HEK293 (cell line): ENCODE data around the gene TAOK3.

Experiments
- CTCF ChIA-PET: fragments of 350-600 bp; formaldehyde crosslinking; extraction: SDS; loops from one replicate; lab custom pipeline; 2021; ENCODE audit warnings: antibody characterized with exemption; lab: Yijun Ruan, JAX
- POLR2A ChIA-PET: fragments of 300-600 bp; formaldehyde crosslinking; extraction: SDS; loops from one replicate; lab custom pipeline; 2020; ENCODE audit warnings: antibody characterized with exemption, inconsistent platforms; lab: Yijun Ruan, JAX
- H3K27ac ChIP-seq: fragments of 200-500 bp; sonication (Bioruptor generic); 2 replicates; pipeline ENCODE4 v1.5.1; 2014; ENCODE audit warnings: low read depth, low read length, control low read depth, inconsistent platforms; ENCODE audit errors: extremely low read depth
- H3K36me3 ChIP-seq, 2 experiments: fragments of 200-500 bp in 1 of 2; sonication (Bioruptor generic) in 1 of 2; 1 replicate in 1 of 2; 2 replicates in 1 of 2; pipeline ENCODE4 v1.5.1; 2014 to 2017; ENCODE audit warnings: inconsistent platforms in 2 of 2, low read length in 2 of 2; ENCODE audit not compliant: control insufficient read depth in 2 of 2, insufficient read depth in 1 of 2
- H3K4me1 ChIP-seq: fragments of 200-500 bp; sonication (Bioruptor generic); 2 replicates; pipeline ENCODE4 v1.5.1; 2014; ENCODE audit warnings: mild to moderate bottlenecking, low read length, inconsistent platforms; ENCODE audit not compliant: control insufficient read depth, insufficient read depth
- H3K4me3 ChIP-seq: 2 replicates; pipeline ENCODE4 v1.5.1; 2011; ENCODE audit warnings: low read depth, mild to moderate bottlenecking, control low read depth, low read length, moderate library complexity
- H3K9me3 ChIP-seq: fragments of 200-500 bp; sonication (Bioruptor generic); 2 replicates; pipeline ENCODE4 v1.5.1; 2014; ENCODE audit warnings: low read depth, low read length, inconsistent platforms; ENCODE audit not compliant: control insufficient read depth, insufficient read depth
- EGR2 ChIP-seq: fragments of 450-650 bp; formaldehyde crosslinking; IDR thresholded peaks from 2 replicates; pipeline ENCODE4 v1.5.1; 2016; ENCODE audit warnings: low read depth, missing biosample characterization, missing genetic modification characterization
- HOXC10 ChIP-seq: sonication (generic); formaldehyde crosslinking; IDR thresholded peaks from 2 replicates; pipeline ENCODE4 v1.8.1; 2023; ENCODE audit warnings: mild to moderate bottlenecking, missing genetic modification reagents
- KLF10 ChIP-seq: fragments of 450-650 bp; IDR thresholded peaks from 2 replicates; pipeline ENCODE4 v1.5.1; 2018; ENCODE audit warnings: missing biosample characterization, mild to moderate bottlenecking, missing genetic modification characterization
- ZFHX2 ChIP-seq: fragments of 450-650 bp; formaldehyde crosslinking; conservative IDR thresholded peaks from 2 replicates; pipeline ENCODE4 v1.5.1; 2016; ENCODE audit warnings: missing biosample characterization, missing genetic modification characterization
- ZNF23 ChIP-seq: fragments of 450-650 bp; formaldehyde crosslinking; IDR thresholded peaks from 2 replicates; pipeline ENCODE4 v1.5.1; 2016; ENCODE audit warnings: missing biosample characterization, missing genetic modification characterization, borderline replicate concordance
- ZNF501 ChIP-seq: fragments of 450-650 bp; formaldehyde crosslinking; IDR thresholded peaks from 2 replicates; pipeline ENCODE4 v1.5.1; 2016; ENCODE audit warnings: missing biosample characterization, missing genetic modification characterization
- ZNF549 ChIP-seq: fragments of 450-650 bp; IDR thresholded peaks from 2 replicates; pipeline ENCODE4 v1.5.1; 2018; ENCODE audit warnings: missing biosample characterization, missing genetic modification characterization, mild to moderate bottlenecking, inconsistent platforms, moderate library complexity
- ZNF654 ChIP-seq: fragments of 450-650 bp; formaldehyde crosslinking; IDR thresholded peaks from 2 replicates; pipeline ENCODE4 v1.5.1; 2016; ENCODE audit warnings: low read depth, missing biosample characterization, missing genetic modification characterization
- ZNF791 ChIP-seq: fragments of 450-650 bp; formaldehyde crosslinking; IDR thresholded peaks from 2 replicates; pipeline ENCODE4 v1.5.1; 2016; ENCODE audit warnings: missing biosample characterization, missing genetic modification characterization
- ZNF792 ChIP-seq: fragments of 450-650 bp; formaldehyde crosslinking; IDR thresholded peaks from 2 replicates; pipeline ENCODE4 v1.5.1; 2016; ENCODE audit warnings: missing biosample characterization, missing genetic modification characterization
- ZNF830 ChIP-seq: fragments of 450-650 bp; IDR thresholded peaks from 2 replicates; pipeline ENCODE4 v1.5.0; 2018; ENCODE audit warnings: missing biosample characterization, missing genetic modification characterization, low read depth, mild to moderate bottlenecking, moderate library complexity
- TF ChIP-seq, protein P1 (sequence below): fragments of 450-650 bp; formaldehyde crosslinking; IDR thresholded peaks from 2 replicates; pipeline ENCODE4 v1.5.1; 2016; ENCODE audit warnings: missing biosample characterization, missing genetic modification characterization, borderline replicate concordance
- TF ChIP-seq, protein P2 (sequence below): fragments of 450-650 bp; formaldehyde crosslinking; IDR thresholded peaks from 2 replicates; pipeline ENCODE4 v1.5.1; 2016; ENCODE audit warnings: missing biosample characterization, missing genetic modification characterization
- TF ChIP-seq, protein P3 (sequence below): fragments of 450-650 bp; formaldehyde crosslinking; IDR thresholded peaks from 2 replicates; pipeline ENCODE4 v1.5.1; 2016; ENCODE audit warnings: missing biosample characterization, missing genetic modification characterization
- TF ChIP-seq, protein P4 (sequence below): fragments of 450-650 bp; formaldehyde crosslinking; IDR thresholded peaks from 2 replicates; pipeline ENCODE4 v1.5.1; 2017; ENCODE audit warnings: missing biosample characterization, mild to moderate bottlenecking, missing genetic modification characterization, moderate library complexity

The TAOK3 gene

DNA sequence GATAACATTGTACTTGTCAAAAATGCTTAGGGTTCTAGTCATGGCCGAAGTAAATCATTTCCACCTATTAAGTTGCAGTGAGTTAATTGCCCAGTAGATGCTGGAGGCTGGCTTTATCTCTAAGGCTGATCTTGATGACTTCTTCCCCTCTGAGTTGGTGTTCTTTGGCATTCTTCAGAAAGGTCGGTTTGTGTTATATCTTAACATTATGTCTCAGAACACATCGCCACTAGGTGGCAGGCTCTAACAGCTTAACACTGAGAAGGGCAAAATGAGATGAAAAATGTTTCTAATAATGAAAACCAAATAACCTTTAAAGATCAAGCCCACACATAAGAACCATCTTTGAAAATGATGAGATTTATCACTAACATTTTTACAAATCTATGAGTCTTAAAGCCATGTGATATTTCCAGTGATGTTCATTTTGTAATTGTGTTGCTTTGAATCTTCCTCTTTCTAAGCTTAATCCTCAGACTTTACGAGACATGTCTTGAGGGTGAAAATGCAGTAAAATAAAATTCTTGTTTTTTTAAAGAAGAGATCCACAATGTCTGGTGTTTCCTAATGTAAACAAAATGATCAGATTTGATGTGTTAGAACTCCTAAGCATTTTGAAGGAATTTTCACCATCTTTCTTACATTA lies 32.3 kb upstream of the TAOK3 start:
- CTCF ChIA-PET, result interaction anchor here (0.6 to 1.8 kb wide), 15 partner anchors 9 to 1142 kb away, joined by 3 to 8 read pairs (median 4); no protein-coding TSS in a partner anchor
- Histone ChIP-seq H3K4me3 (no peak overlapping the region), H3K9me3 (no peaks in the 10 kb centered on the region), H3K4me1 (no peaks in the 10 kb centered on the region), H3K27ac (no peak overlapping the region), H3K36me3 (peaks cover 32 to 78% of the 10 kb centered on the region in 2 experiments)
- no peak for TF ChIP-seq ZNF23 (tag by site-specific recombination)
- no peak for TF ChIP-seq HOXC10 (CRISPR knock-in tag)
- no peak for TF ChIP-seq ZNF792 (tag by site-specific recombination)
- TF ChIP-seq, protein P1, sequence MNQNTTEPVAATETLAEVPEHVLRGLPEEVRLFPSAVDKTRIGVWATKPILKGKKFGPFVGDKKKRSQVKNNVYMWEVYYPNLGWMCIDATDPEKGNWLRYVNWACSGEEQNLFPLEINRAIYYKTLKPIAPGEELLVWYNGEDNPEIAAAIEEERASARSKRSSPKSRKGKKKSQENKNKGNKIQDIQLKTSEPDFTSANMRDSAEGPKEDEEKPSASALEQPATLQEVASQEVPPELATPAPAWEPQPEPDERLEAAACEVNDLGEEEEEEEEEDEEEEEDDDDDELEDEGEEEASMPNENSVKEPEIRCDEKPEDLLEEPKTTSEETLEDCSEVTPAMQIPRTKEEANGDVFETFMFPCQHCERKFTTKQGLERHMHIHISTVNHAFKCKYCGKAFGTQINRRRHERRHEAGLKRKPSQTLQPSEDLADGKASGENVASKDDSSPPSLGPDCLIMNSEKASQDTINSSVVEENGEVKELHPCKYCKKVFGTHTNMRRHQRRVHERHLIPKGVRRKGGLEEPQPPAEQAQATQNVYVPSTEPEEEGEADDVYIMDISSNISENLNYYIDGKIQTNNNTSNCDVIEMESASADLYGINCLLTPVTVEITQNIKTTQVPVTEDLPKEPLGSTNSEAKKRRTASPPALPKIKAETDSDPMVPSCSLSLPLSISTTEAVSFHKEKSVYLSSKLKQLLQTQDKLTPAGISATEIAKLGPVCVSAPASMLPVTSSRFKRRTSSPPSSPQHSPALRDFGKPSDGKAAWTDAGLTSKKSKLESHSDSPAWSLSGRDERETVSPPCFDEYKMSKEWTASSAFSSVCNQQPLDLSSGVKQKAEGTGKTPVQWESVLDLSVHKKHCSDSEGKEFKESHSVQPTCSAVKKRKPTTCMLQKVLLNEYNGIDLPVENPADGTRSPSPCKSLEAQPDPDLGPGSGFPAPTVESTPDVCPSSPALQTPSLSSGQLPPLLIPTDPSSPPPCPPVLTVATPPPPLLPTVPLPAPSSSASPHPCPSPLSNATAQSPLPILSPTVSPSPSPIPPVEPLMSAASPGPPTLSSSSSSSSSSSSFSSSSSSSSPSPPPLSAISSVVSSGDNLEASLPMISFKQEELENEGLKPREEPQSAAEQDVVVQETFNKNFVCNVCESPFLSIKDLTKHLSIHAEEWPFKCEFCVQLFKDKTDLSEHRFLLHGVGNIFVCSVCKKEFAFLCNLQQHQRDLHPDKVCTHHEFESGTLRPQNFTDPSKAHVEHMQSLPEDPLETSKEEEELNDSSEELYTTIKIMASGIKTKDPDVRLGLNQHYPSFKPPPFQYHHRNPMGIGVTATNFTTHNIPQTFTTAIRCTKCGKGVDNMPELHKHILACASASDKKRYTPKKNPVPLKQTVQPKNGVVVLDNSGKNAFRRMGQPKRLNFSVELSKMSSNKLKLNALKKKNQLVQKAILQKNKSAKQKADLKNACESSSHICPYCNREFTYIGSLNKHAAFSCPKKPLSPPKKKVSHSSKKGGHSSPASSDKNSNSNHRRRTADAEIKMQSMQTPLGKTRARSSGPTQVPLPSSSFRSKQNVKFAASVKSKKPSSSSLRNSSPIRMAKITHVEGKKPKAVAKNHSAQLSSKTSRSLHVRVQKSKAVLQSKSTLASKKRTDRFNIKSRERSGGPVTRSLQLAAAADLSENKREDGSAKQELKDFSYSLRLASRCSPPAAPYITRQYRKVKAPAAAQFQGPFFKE (tag by site-specific recombination), result no peak
- TF ChIP-seq ZFHX2 (tag by site-specific recombination), result no peak
- peak; percentile 79 for TF ChIP-seq ZNF654 (tag by site-specific recombination)
- no peak for TF ChIP-seq ZNF830 (tag by site-specific recombination)
- TF ChIP-seq, protein P2, sequence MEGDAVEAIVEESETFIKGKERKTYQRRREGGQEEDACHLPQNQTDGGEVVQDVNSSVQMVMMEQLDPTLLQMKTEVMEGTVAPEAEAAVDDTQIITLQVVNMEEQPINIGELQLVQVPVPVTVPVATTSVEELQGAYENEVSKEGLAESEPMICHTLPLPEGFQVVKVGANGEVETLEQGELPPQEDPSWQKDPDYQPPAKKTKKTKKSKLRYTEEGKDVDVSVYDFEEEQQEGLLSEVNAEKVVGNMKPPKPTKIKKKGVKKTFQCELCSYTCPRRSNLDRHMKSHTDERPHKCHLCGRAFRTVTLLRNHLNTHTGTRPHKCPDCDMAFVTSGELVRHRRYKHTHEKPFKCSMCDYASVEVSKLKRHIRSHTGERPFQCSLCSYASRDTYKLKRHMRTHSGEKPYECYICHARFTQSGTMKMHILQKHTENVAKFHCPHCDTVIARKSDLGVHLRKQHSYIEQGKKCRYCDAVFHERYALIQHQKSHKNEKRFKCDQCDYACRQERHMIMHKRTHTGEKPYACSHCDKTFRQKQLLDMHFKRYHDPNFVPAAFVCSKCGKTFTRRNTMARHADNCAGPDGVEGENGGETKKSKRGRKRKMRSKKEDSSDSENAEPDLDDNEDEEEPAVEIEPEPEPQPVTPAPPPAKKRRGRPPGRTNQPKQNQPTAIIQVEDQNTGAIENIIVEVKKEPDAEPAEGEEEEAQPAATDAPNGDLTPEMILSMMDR (tag by site-specific recombination), result 0 out of 2 replicates have a peak, but pooled peaks have one; percentile 32
- POLR2A ChIA-PET, result no interaction called here

DNA sequence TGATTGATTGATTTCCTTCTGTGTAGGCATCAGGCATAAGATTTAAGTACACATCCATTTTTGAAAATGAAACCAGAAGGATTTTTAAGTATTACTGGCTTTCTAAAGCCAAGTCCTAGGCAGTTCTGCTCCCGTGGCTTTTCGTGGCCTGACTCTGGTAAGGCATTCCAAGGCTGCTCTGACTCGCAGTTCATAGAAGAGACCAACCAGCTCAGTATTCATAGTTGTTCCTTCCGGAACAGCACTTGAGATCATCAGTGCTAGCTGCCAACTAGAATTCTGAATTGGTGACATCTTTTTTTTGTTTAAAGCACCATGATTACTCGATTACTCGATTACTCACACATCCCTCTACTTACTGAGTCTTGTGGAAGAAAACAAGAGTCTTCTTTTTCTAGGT lies 29.5 kb upstream of the TAOK3 start:
- TF ChIP-seq ZNF549 (tag by site-specific recombination), result no peak
- TF ChIP-seq, protein P3, sequence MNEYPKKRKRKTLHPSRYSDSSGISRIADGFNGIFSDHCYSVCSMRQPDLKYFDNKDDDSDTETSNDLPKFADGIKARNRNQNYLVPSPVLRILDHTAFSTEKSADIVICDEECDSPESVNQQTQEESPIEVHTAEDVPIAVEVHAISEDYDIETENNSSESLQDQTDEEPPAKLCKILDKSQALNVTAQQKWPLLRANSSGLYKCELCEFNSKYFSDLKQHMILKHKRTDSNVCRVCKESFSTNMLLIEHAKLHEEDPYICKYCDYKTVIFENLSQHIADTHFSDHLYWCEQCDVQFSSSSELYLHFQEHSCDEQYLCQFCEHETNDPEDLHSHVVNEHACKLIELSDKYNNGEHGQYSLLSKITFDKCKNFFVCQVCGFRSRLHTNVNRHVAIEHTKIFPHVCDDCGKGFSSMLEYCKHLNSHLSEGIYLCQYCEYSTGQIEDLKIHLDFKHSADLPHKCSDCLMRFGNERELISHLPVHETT (tag by site-specific recombination), result no peak
- TF ChIP-seq, protein P4, sequence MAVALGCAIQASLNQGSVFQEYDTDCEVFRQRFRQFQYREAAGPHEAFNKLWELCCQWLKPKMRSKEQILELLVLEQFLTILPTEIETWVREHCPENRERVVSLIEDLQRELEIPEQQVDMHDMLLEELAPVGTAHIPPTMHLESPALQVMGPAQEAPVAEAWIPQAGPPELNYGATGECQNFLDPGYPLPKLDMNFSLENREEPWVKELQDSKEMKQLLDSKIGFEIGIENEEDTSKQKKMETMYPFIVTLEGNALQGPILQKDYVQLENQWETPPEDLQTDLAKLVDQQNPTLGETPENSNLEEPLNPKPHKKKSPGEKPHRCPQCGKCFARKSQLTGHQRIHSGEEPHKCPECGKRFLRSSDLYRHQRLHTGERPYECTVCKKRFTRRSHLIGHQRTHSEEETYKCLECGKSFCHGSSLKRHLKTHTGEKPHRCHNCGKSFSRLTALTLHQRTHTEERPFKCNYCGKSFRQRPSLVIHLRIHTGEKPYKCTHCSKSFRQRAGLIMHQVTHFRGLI (tag by site-specific recombination), result no peak
- TF ChIP-seq EGR2, result no peak
- TF ChIP-seq ZFHX2 (tag by site-specific recombination), result no peak
- TF ChIP-seq ZNF501 (tag by site-specific recombination), result no peak
- no peak for TF ChIP-seq ZNF791
- no peak for TF ChIP-seq KLF10 (tag by site-specific recombination)
- TF ChIP-seq ZNF792 (tag by site-specific recombination), result no peak
- ChIA-PET POLR2A (no interaction called here), CTCF (interaction anchor here (0.7 kb wide), 1 partner anchor 19 kb away, joined by 3 read pairs; no protein-coding TSS in a partner anchor)
- Histone ChIP-seq H3K4me1 (no peaks in the 10 kb centered on the region), H3K36me3 (peaks cover 37 to 89% of the 10 kb centered on the region in 2 experiments), H3K9me3 (no peaks in the 10 kb centered on the region), H3K27ac (no peak overlapping the region), H3K4me3 (no peak overlapping the region)
